Measurements from ENCODE around the gene MACROD2.

DNA sequence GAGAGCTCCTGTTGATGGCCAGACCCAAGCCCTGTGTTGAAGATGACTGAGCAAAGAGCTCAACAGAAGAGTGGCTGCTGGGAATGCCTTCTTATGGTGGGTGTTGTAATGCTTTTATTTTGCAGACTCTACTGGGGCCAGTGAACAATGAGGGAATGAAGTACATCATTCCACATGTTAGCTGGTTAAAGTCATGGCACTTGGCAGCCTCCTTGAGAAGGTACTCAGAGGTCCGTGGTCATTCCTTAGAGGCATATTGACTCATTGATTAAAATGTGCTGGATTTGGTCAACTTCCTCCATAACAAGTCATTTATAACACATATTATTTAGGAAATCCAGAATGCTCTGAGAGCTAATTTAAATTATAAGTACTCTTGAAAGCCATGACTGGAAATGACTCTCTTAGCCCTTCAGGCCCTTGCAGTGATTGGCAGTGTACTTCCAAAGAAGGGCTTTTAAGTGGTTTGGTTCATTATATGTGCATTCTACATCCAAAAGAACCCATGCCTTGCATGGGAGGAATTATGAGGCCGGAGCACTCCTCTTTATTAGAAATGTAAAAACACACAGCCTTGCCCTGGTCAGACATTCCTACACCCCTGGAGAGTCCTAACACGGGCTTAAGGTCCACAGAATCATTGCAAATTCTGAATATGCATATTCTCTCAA is 1601.0 kb downstream of the MACROD2 start:
- TF ChIP-seq CTCF (IDR thresholded peaks at IDR 0.05) (no peak), EP300 (IDR thresholded peaks at IDR 0.05) (no peak)

All from tibial nerve (tissue), 4 donors.